ENCODE measurements around the gene RND1.

The RND1 gene

GRCh38 chr12:48812389-48812788 is 53.3 kb downstream of the RND1 start:
- no peak for TF ChIP-seq Cebpa-rat (IDR thresholded peaks at IDR 0.05)
- H3K27ac ChIP-seq: no peak overlapping the region
- H3K27me3 ChIP-seq: no peaks in the 10 kb centered on the region
- no peaks in the 10 kb centered on the region for H4K20me1 ChIP-seq
- H3K9me3 ChIP-seq: no peaks in the 10 kb centered on the region
- no peak overlapping the region for H3K4me3 ChIP-seq
- no peak overlapping the region for H3K4me2 ChIP-seq
- H3K9ac ChIP-seq: no peak overlapping the region
- no peaks in the 10 kb centered on the region for H3K36me3 ChIP-seq
- H3K4me1 ChIP-seq: peaks cover 39% of the 10 kb centered on the region

- TF ChIP-seq Cebpa-rat (IDR thresholded peaks at IDR 0.05): no peak
- H3K9ac ChIP-seq: no peak overlapping the region
- H3K4me3 ChIP-seq: no peak overlapping the region
- H3K4me2 ChIP-seq: no peak overlapping the region
- H3K27me3 ChIP-seq: no peaks in the 10 kb centered on the region
- H3K9me3 ChIP-seq: no peaks in the 10 kb centered on the region
- no peaks in the 10 kb centered on the region for H4K20me1 ChIP-seq
- no peaks in the 10 kb centered on the region for H3K36me3 ChIP-seq
- no peak overlapping the region for H3K27ac ChIP-seq
- peaks cover 30% of the 10 kb centered on the region for H3K4me1 ChIP-seq
Measured at GRCh38 chr12:48811437-48812090, 54.1 kb downstream of the RND1 start.

DNA sequence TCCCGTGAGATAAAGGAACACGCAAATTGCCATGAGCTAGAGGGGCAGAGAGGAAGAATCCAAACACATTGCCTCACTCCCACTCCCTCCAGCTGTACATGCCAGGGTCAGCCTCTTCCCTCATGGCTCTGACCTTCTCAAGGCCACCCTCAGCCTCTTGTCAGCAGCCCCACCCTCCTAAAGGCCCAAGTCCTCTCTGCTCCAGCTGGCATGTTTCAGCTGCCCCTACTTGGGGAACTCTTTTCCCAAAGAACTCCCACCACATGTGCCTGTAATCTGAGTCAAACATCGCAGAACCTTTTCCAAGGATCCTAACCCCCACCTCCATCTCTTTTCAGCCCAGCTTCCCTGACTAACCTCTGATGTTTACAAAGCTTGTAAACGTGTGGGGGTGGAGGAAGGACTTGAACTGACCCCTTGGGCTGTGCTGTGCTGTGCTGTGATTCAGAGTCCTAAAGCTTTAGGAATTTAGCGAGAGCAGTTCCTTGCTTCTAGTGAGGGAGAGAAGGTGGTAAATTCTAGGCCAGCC is 54.7 kb downstream of the RND1 start:
- Histone ChIP-seq H3K4me1 (peaks cover 24% of the 10 kb centered on the region), H3K36me3 (no peaks in the 10 kb centered on the region), H3K4me2 (no peak overlapping the region), H3K9me3 (no peaks in the 10 kb centered on the region), H3K27ac (no peak overlapping the region), H3K9ac (no peak overlapping the region), H4K20me1 (no peaks in the 10 kb centered on the region), H3K4me3 (no peak overlapping the region), H3K27me3 (no peaks in the 10 kb centered on the region)
- TF ChIP-seq Cebpa-rat (IDR thresholded peaks at IDR 0.05): no peak

DNA sequence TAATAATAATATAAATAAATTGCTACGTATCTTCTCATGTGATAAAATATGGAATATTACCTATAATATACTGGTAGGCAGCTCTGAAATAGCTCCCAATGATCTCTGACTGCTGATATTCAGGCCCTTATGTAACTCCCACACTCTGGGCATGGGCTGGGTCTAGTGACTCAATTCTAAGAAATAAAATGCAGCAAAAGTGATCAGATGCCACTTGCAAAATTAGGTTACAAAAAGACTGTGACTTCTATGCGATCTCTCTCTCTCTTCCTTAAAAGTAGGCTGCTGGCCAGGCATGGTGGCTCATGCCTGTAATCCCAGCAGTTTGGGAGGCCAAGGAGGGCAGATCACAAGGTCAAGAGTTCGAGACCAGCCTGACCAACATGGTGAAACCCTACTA is 57.7 kb downstream of the RND1 start:
- H3K36me3 ChIP-seq: no peaks in the 10 kb centered on the region
- H3K4me1 ChIP-seq: peaks cover 9% of the 10 kb centered on the region; the same call in 1 of the 2 replicates
- no peaks in the 10 kb centered on the region for H3K9me3 ChIP-seq
- H3K4me3 ChIP-seq: no peak overlapping the region
- no peak for TF ChIP-seq Cebpa-rat (IDR thresholded peaks at IDR 0.05)
- H3K9ac ChIP-seq: no peak overlapping the region
- H4K20me1 ChIP-seq: no peaks in the 10 kb centered on the region
- no peaks in the 10 kb centered on the region for H3K27me3 ChIP-seq
- no peak overlapping the region for H3K27ac ChIP-seq
- H3K4me2 ChIP-seq: no peak overlapping the region

All from BLaER1 (cell line).